WTC11 (cell line): ENCODE measurements around the gene SOX15. TPM values are rescaled to one million over a fixed set of nuclear protein-coding genes. Genes with fewer than 3 reads are reported as not detected.

Source experiments
- CREB1 ChIP-seq: sonication (generic); formaldehyde crosslinking; IDR thresholded peaks from 2 replicates; pipeline ENCODE4 v1.8.0; 2023; ENCODE audit warnings: mild to moderate bottlenecking, missing genetic modification reagents
- E2F4 ChIP-seq: sonication (generic); formaldehyde crosslinking; IDR thresholded peaks from 2 replicates; pipeline ENCODE4 v1.8.1; 2022; ENCODE audit warnings: low read depth, mild to moderate bottlenecking, moderate library complexity, missing genetic modification reagents, borderline replicate concordance
- EMX1 ChIP-seq: fragments of 250-450 bp; sonication (Bioruptor Pico); IDR thresholded peaks from 2 replicates; pipeline ENCODE4 v1.8.0; 2021; ENCODE audit warnings: mild to moderate bottlenecking
- GRHL2 ChIP-seq: fragments of 250-450 bp; sonication (Bioruptor Pico); IDR thresholded peaks from 2 replicates; pipeline ENCODE4 v1.8.0; 2022; ENCODE audit warnings: mild to moderate bottlenecking, moderate library complexity; ENCODE audit not compliant: insufficient replicate concordance, severe bottlenecking
- NR3C1 ChIP-seq: sonication (generic); formaldehyde crosslinking; conservative IDR thresholded peaks from 2 replicates; pipeline ENCODE4 v1.8.1; 2023; ENCODE audit warnings: low read depth, mild to moderate bottlenecking, missing genetic modification reagents
- PRRX2 ChIP-seq: fragments of 250-450 bp; sonication (Bioruptor Pico); IDR thresholded peaks from 2 replicates; pipeline ENCODE4 v1.8.0; 2021; ENCODE audit warnings: mild to moderate bottlenecking
- RELA ChIP-seq: sonication (generic); formaldehyde crosslinking; IDR thresholded peaks from 2 replicates; pipeline ENCODE4 v1.8.1; 2022; ENCODE audit warnings: missing genetic modification reagents, mild to moderate bottlenecking, borderline replicate concordance
- TEAD1 ChIP-seq: sonication (generic); formaldehyde crosslinking; IDR thresholded peaks from 2 replicates; pipeline ENCODE4 v1.8.0; 2022; ENCODE audit warnings: mild to moderate bottlenecking, missing genetic modification reagents
- TP53 ChIP-seq: sonication (generic); formaldehyde crosslinking; IDR thresholded peaks from 2 replicates; pipeline ENCODE4 v1.8.1; 2023; ENCODE audit warnings: mild to moderate bottlenecking, missing genetic modification reagents
- ZNF263 ChIP-seq: sonication (generic); formaldehyde crosslinking; IDR thresholded peaks from 2 replicates; pipeline ENCODE4 v1.8.1; 2022; ENCODE audit warnings: low read depth, mild to moderate bottlenecking, moderate library complexity, missing genetic modification reagents
- ZNF281 ChIP-seq: sonication (generic); formaldehyde crosslinking; IDR thresholded peaks from 2 replicates; pipeline ENCODE4 v1.8.0; 2023; ENCODE audit warnings: mild to moderate bottlenecking, missing genetic modification reagents
- ZNF423 ChIP-seq: fragments of 250-450 bp; sonication (Bioruptor Pico); IDR thresholded peaks from 2 replicates; pipeline ENCODE4 v2.1.2; 2022; ENCODE audit warnings: mild to moderate bottlenecking, moderate library complexity
- total RNA-seq: library from RNA; stranded (reverse); gene quantifications from 3 replicates; pipeline ENCODE4 v1.2.3, GENCODE V29; 2021
- TF ChIP-seq, protein P1 (sequence below): sonication (generic); formaldehyde crosslinking; IDR thresholded peaks from 2 replicates; pipeline ENCODE4 v1.8.1; 2022; ENCODE audit warnings: low read depth, missing genetic modification reagents, borderline replicate concordance
- TF ChIP-seq, protein P2 (sequence below): sonication (generic); formaldehyde crosslinking; IDR thresholded peaks from 2 replicates; pipeline ENCODE4 v1.8.1; 2022; ENCODE audit warnings: missing genetic modification reagents, borderline replicate concordance
- TF ChIP-seq, protein P3 (sequence below): sonication (generic); formaldehyde crosslinking; IDR thresholded peaks from 2 replicates; pipeline ENCODE4 v1.8.1; 2023; ENCODE audit warnings: mild to moderate bottlenecking, missing genetic modification reagents, borderline replicate concordance
- TF ChIP-seq, protein P4 (sequence below): sonication (generic); formaldehyde crosslinking; conservative IDR thresholded peaks from 2 replicates; pipeline ENCODE4 v1.8.1; 2023; ENCODE audit warnings: mild to moderate bottlenecking, low read depth, missing genetic modification reagents, moderate library complexity

The SOX15 gene
- total RNA-seq, 1 experiment from 2014 or later: 19.9 TPM

GRCh38 chr17:7589204-7589868 is 558 bp downstream of the SOX15 start (continued):
- TF ChIP-seq, protein P1, sequence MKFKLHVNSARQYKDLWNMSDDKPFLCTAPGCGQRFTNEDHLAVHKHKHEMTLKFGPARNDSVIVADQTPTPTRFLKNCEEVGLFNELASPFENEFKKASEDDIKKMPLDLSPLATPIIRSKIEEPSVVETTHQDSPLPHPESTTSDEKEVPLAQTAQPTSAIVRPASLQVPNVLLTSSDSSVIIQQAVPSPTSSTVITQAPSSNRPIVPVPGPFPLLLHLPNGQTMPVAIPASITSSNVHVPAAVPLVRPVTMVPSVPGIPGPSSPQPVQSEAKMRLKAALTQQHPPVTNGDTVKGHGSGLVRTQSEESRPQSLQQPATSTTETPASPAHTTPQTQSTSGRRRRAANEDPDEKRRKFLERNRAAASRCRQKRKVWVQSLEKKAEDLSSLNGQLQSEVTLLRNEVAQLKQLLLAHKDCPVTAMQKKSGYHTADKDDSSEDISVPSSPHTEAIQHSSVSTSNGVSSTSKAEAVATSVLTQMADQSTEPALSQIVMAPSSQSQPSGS: no peak
- TF ChIP-seq ZNF423: 0 out of 2 replicates have a peak, but pooled peaks have one; percentile 9
- 0 out of 2 replicates have a peak, but pooled peaks have one; percentile 52 for TF ChIP-seq RELA (CRISPR knock-in tag)
- TF ChIP-seq PRRX2: no peak
- no peak for TF ChIP-seq CREB1 (CRISPR knock-in tag)
- TF ChIP-seq GRHL2 (CRISPR knock-in tag): no peak
- TF ChIP-seq, protein P2, sequence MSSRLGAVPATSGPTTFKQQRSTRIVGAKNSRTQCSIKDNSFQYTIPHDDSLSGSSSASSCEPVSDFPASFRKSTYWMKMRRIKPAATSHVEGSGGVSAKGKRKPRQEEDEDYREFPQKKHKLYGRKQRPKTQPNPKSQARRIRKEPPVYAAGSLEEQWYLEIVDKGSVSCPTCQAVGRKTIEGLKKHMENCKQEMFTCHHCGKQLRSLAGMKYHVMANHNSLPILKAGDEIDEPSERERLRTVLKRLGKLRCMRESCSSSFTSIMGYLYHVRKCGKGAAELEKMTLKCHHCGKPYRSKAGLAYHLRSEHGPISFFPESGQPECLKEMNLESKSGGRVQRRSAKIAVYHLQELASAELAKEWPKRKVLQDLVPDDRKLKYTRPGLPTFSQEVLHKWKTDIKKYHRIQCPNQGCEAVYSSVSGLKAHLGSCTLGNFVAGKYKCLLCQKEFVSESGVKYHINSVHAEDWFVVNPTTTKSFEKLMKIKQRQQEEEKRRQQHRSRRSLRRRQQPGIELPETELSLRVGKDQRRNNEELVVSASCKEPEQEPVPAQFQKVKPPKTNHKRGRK (CRISPR knock-in tag): no peak
- TF ChIP-seq ZNF281: no peak
- TF ChIP-seq, protein P3, sequence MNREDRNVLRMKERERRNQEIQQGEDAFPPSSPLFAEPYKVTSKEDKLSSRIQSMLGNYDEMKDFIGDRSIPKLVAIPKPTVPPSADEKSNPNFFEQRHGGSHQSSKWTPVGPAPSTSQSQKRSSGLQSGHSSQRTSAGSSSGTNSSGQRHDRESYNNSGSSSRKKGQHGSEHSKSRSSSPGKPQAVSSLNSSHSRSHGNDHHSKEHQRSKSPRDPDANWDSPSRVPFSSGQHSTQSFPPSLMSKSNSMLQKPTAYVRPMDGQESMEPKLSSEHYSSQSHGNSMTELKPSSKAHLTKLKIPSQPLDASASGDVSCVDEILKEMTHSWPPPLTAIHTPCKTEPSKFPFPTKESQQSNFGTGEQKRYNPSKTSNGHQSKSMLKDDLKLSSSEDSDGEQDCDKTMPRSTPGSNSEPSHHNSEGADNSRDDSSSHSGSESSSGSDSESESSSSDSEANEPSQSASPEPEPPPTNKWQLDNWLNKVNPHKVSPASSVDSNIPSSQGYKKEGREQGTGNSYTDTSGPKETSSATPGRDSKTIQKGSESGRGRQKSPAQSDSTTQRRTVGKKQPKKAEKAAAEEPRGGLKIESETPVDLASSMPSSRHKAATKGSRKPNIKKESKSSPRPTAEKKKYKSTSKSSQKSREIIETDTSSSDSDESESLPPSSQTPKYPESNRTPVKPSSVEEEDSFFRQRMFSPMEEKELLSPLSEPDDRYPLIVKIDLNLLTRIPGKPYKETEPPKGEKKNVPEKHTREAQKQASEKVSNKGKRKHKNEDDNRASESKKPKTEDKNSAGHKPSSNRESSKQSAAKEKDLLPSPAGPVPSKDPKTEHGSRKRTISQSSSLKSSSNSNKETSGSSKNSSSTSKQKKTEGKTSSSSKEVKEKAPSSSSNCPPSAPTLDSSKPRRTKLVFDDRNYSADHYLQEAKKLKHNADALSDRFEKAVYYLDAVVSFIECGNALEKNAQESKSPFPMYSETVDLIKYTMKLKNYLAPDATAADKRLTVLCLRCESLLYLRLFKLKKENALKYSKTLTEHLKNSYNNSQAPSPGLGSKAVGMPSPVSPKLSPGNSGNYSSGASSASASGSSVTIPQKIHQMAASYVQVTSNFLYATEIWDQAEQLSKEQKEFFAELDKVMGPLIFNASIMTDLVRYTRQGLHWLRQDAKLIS: no peak
- TF ChIP-seq NR3C1 (CRISPR knock-in tag): no peak
- TF ChIP-seq, protein P4, sequence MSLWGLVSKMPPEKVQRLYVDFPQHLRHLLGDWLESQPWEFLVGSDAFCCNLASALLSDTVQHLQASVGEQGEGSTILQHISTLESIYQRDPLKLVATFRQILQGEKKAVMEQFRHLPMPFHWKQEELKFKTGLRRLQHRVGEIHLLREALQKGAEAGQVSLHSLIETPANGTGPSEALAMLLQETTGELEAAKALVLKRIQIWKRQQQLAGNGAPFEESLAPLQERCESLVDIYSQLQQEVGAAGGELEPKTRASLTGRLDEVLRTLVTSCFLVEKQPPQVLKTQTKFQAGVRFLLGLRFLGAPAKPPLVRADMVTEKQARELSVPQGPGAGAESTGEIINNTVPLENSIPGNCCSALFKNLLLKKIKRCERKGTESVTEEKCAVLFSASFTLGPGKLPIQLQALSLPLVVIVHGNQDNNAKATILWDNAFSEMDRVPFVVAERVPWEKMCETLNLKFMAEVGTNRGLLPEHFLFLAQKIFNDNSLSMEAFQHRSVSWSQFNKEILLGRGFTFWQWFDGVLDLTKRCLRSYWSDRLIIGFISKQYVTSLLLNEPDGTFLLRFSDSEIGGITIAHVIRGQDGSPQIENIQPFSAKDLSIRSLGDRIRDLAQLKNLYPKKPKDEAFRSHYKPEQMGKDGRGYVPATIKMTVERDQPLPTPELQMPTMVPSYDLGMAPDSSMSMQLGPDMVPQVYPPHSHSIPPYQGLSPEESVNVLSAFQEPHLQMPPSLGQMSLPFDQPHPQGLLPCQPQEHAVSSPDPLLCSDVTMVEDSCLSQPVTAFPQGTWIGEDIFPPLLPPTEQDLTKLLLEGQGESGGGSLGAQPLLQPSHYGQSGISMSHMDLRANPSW (CRISPR knock-in tag): no peak; the same call in 1 of the 2 replicates
- no peak for TF ChIP-seq ZNF263 (CRISPR knock-in tag)
- TF ChIP-seq TEAD1 (CRISPR knock-in tag): no peak
- TF ChIP-seq EMX1: no peak
- 0 out of 2 replicates have a peak, but pooled peaks have one; percentile 38 for TF ChIP-seq TP53 (CRISPR knock-in tag)
- no peak for TF ChIP-seq E2F4 (CRISPR knock-in tag)
- TF ChIP-seq, all 79 proteins: peak for 11
